Tibial nerve (tissue), 4 donors: Measurements from ENCODE around the gene UPK2. TPM values are rescaled to one million over a fixed set of nuclear protein-coding genes. Genes with fewer than 3 reads are reported as not detected.

ENCODE experiments used
- DNase-seq, 2 donors: peaks; one replicate each; pipeline ENCODE4 v3.0.0-alpha.2; 2019; ENCODE audit warnings: low spot score in 2 of 2
- H3K27ac ChIP-seq, 4 donors: fragments of 200-600 bp; sonication (generic) in 3 of 4; one replicate each; pipeline ENCODE4 v1.5.1; 2017 to 2019; ENCODE audit warnings: mild to moderate bottlenecking in 1 of 4
- H3K27me3 ChIP-seq, 2 donors: fragments of 200-600 bp; sonication (generic) in 1 of 2; one replicate each; pipeline versions ENCODE4 v1.5.1 to v1.6.0; 2017 to 2019
- H3K36me3 ChIP-seq, 3 donors: fragments of 200-600 bp; sonication (generic); one replicate each; pipeline ENCODE4 v1.5.1; 2018 to 2019
- H3K4me1 ChIP-seq, 4 donors: fragments of 200-600 bp; sonication (generic) in 3 of 4; one replicate each; pipeline ENCODE4 v1.5.1; 2017 to 2019
- H3K4me3 ChIP-seq, 4 donors: fragments of 200-600 bp; sonication (generic) in 3 of 4; one replicate each; pipeline ENCODE4 v1.5.1; 2017 to 2019; ENCODE audit warnings: mild to moderate bottlenecking in 1 of 4, moderate library complexity in 1 of 4
- H3K9me3 ChIP-seq, 4 donors: fragments of 200-600 bp; sonication (generic) in 3 of 4; one replicate each; pipeline ENCODE4 v1.5.1; 2017 to 2019
- EP300 ChIP-seq, 2 donors: sonication (generic); formaldehyde crosslinking; IDR thresholded peaks; one replicate each; pipeline ENCODE4 v1.6.1; 2017; ENCODE audit warnings: antibody characterized with exemption in 2 of 2, mild to moderate bottlenecking in 1 of 2
- POLR2A ChIP-seq, 2 donors: fragments of 450-650 bp; IDR thresholded peaks; one replicate each; pipeline ENCODE4 v1.6.1; 2017; ENCODE audit warnings: antibody characterized with exemption in 2 of 2, mild to moderate bottlenecking in 2 of 2, moderate library complexity in 2 of 2
- WGBS, 2 donors: methylation state at CpG; one replicate each; pipeline ENCODE4 v1.1.5; 2018; 5-methylcytosine and 5-hydroxymethylcytosine counted together
- total RNA-seq, 4 donors: library from RNA; depleted of rRNA; stranded (reverse); fragments of >200 nt; gene quantifications; one replicate each; pipeline ENCODE4 v1.1.0, GENCODE V29; 2016
- TF ChIP-seq, protein P1 (sequence below), 5 experiments: fragments of 200-600 bp in 3 of 5; fragments of 450-650 bp in 2 of 5; sonication (generic) in 3 of 5; IDR thresholded peaks; one replicate each; pipeline ENCODE4 v1.5.1; 2016 to 2019; ENCODE audit warnings: antibody characterized with exemption in 5 of 5, mild to moderate bottlenecking in 3 of 5, moderate library complexity in 2 of 5

Gene UPK2
- total RNA-seq, 4 donors from 2014 or later: not detected

DNA sequence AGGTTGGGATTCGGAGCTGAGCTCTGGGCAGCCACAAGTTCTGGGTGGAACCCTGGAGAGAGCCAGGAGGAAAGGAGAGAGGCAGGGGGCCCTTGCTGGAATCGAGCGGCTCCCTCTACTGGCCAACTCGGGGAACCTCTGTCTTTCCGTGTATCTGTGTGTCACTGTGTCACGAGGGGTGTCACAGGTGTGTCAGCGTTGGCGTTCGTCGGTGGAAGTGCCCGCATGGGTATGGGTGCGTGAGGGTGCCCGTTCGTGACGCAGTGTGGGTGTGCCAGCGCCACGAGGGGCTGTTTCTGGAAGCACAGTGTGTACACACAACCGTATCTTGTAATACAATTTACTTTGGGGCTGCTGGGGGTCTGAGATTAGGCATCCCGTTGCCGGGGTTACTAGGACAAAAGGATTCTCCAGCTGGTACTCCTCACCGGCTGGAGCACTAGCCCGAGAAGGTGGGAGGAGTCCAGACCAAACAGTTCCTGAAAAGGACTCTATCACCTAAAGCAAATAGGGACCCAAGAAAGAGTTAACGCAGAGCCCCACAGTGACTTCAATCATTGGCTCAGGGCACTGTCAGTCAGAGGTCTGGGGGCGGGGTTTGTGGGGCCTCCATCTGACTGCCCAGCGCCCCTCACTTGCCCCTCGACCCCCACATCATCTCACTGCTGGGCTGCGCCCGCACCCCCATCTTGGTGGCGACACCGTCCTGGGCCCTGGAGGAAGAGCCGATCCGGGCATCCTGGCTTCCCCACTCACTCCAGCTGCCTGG lies 27.8 kb upstream of the UPK2 start:
- WGBS, 2 donors: 0% methylated on average over 19 to 30 of the region's 32 CpGs
- Histone ChIP-seq H3K4me1 (peaks cover 0 to 50% (median 26%) of the 10 kb centered on the region in 4 donors), H3K4me3 (peak overlapping the region; percentile 51 to 79 (median 66)), H3K9me3 (no peaks in the 10 kb centered on the region), H3K27ac (peak overlapping the region; percentile 89 to 97 (median 92)), H3K27me3 (no peaks in the 10 kb centered on the region), H3K36me3 (no peaks in the 10 kb centered on the region)
- peak; percentile 87 to 92 for DNase-seq
- TF ChIP-seq EP300 (IDR thresholded peaks at IDR 0.05): peak; percentile 72 to 74
- TF ChIP-seq, protein P1, sequence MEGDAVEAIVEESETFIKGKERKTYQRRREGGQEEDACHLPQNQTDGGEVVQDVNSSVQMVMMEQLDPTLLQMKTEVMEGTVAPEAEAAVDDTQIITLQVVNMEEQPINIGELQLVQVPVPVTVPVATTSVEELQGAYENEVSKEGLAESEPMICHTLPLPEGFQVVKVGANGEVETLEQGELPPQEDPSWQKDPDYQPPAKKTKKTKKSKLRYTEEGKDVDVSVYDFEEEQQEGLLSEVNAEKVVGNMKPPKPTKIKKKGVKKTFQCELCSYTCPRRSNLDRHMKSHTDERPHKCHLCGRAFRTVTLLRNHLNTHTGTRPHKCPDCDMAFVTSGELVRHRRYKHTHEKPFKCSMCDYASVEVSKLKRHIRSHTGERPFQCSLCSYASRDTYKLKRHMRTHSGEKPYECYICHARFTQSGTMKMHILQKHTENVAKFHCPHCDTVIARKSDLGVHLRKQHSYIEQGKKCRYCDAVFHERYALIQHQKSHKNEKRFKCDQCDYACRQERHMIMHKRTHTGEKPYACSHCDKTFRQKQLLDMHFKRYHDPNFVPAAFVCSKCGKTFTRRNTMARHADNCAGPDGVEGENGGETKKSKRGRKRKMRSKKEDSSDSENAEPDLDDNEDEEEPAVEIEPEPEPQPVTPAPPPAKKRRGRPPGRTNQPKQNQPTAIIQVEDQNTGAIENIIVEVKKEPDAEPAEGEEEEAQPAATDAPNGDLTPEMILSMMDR (IDR thresholded peaks at IDR 0.05): peak; percentile 90 to 98 (median 96)
- peak in 1 of 2 donors; percentile 23 for TF ChIP-seq POLR2A (IDR thresholded peaks at IDR 0.05)

- no peaks in the 10 kb centered on the region for H3K27me3 ChIP-seq
- no peaks in the 10 kb centered on the region for H3K9me3 ChIP-seq
- H3K27ac ChIP-seq: peak overlapping the region; percentile 89 to 97 (median 92)
- peak in 1 of 2 donors; percentile 7 for TF ChIP-seq EP300 (IDR thresholded peaks at IDR 0.05)
- TF ChIP-seq, protein P1 (IDR thresholded peaks at IDR 0.05): no peak
- TF ChIP-seq POLR2A (IDR thresholded peaks at IDR 0.05): peak in 1 of 2 donors; percentile 5
- WGBS, 2 donors: 0 to 1% methylated on average over 4 to 23 of the region's 26 CpGs
- peaks cover 0 to 47% (median 20%) of the 10 kb centered on the region in 4 donors for H3K4me1 ChIP-seq
- no peak for DNase-seq
- no peaks in the 10 kb centered on the region for H3K36me3 ChIP-seq
- peak overlapping the region; percentile 51 to 79 (median 66) for H3K4me3 ChIP-seq
These were observed 27.1 kb upstream of the UPK2 start for GRCh38 chr11:118928870-118929500.

DNA sequence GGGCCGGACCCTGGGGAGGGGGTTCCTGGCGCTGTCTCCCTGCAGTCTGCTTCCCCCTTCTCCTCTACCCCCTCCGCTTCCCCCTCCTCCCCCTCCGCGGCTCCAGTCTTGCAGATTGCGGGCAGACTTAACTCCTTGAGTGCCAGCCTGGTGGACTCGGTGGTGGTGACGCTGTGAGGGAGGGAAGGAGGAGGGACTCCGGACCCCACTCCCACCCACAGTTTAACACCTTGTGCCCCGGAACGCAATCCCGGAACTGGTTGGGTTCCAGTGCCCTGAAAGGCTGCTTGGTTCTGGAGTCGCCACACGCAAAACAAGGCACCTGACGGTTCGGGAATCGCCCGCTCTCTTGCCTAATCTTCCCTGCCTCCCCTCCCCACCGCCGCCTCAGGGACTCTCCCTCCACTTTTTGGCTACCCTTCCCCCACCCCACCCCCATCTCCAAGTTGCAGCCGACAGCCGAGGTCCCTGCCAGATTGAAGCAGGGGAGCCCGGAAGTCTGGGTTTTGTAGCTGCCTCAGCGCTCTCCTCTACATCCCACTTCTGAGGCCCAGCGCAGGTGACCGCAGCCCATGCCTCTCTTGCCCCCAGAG lies 26.5 kb upstream of the UPK2 start:
- H3K27me3 ChIP-seq: no peaks in the 10 kb centered on the region
- H3K27ac ChIP-seq: peak overlapping the region; percentile 89 to 97 (median 92)
- peaks cover 0 to 42% (median 18%) of the 10 kb centered on the region in 4 donors for H3K4me1 ChIP-seq
- H3K9me3 ChIP-seq: no peaks in the 10 kb centered on the region
- no peak for TF ChIP-seq EP300 (IDR thresholded peaks at IDR 0.05)
- peak; percentile 63 to 90 for DNase-seq
- whole genome bisulfite sequencing, 2 donors: 0 to 1% methylated on average over 16 to 19 of the region's 26 CpGs
- no peaks in the 10 kb centered on the region for H3K36me3 ChIP-seq
- peak overlapping the region; percentile 51 to 79 (median 66) for H3K4me3 ChIP-seq

DNA sequence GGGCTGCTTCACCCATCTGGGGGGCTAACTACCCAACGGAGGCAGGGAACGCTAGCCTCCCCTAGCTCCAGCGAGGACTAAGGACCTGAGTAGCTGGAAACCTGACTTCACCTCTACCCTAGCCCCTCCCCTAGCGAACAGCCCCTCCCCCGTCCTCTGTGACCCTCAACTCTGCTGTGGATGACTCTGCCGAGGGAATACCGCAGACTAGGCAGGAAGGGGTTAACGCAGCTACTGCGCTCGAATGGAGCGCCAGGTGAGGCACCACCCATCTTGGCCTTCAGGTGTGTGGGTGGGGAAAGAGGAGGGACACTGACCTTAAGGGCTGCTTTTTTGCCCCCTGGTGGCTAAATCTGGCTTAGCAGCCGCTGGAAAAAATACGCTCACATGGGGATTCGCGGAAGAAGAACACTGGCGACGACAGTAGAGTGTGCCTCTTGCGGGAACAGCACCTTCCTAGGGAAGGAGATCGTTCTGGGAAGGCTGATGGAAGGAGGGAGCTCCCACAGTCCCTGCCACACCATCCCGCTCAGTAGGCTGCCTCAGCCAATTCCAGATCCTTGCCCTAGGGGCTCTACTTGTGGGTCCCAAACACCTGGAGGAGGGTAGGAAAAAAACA lies 25.9 kb upstream of the UPK2 start:
- no peaks in the 10 kb centered on the region for H3K27me3 ChIP-seq
- peak; percentile 75 to 89 for DNase-seq

GRCh38 chr11:118931571-118931970 lies 24.5 kb upstream of the UPK2 start:
- DNase-seq: no peak
- H3K9me3 ChIP-seq: no peaks in the 10 kb centered on the region
- no peak overlapping the region for H3K4me3 ChIP-seq
- H3K36me3 ChIP-seq: no peaks in the 10 kb centered on the region
- H3K4me1 ChIP-seq: peaks cover 0 to 35% (median 18%) of the 10 kb centered on the region in 4 donors
- no peak for TF ChIP-seq POLR2A (IDR thresholded peaks at IDR 0.05)
- TF ChIP-seq, protein P1 (IDR thresholded peaks at IDR 0.05): no peak
- no peak for TF ChIP-seq EP300 (IDR thresholded peaks at IDR 0.05)
- H3K27me3 ChIP-seq: no peaks in the 10 kb centered on the region
- H3K27ac ChIP-seq: no peak overlapping the region

More for the DNA sequence above, 25.9 kb upstream of the UPK2 start:
- TF ChIP-seq, protein P1 (IDR thresholded peaks at IDR 0.05): peak; percentile 93 to 97 (median 96)
- TF ChIP-seq POLR2A (IDR thresholded peaks at IDR 0.05): no peak
- peak in 1 of 2 donors; percentile 31 for TF ChIP-seq EP300 (IDR thresholded peaks at IDR 0.05)
- Histone ChIP-seq H3K36me3 (no peaks in the 10 kb centered on the region), H3K9me3 (no peaks in the 10 kb centered on the region), H3K27ac (peak overlapping the region; percentile 89 to 97 (median 92)), H3K4me3 (peak overlapping the region; percentile 51 to 79 (median 66)), H3K4me1 (peaks cover 0 to 42% (median 18%) of the 10 kb centered on the region in 4 donors)
- 0 to 1% methylated on average over 20 of the region's 20 CpGs for WGBS, 2 donors
